NK-92 (cell line): ENCODE results near the gene DGKD.

Experiments used
- DNase-seq: peaks from one replicate; lab custom pipeline; 2025; ENCODE audit not compliant: unreplicated experiment; lab: John Stamatoyannopoulos, UW

Gene DGKD

DNA sequence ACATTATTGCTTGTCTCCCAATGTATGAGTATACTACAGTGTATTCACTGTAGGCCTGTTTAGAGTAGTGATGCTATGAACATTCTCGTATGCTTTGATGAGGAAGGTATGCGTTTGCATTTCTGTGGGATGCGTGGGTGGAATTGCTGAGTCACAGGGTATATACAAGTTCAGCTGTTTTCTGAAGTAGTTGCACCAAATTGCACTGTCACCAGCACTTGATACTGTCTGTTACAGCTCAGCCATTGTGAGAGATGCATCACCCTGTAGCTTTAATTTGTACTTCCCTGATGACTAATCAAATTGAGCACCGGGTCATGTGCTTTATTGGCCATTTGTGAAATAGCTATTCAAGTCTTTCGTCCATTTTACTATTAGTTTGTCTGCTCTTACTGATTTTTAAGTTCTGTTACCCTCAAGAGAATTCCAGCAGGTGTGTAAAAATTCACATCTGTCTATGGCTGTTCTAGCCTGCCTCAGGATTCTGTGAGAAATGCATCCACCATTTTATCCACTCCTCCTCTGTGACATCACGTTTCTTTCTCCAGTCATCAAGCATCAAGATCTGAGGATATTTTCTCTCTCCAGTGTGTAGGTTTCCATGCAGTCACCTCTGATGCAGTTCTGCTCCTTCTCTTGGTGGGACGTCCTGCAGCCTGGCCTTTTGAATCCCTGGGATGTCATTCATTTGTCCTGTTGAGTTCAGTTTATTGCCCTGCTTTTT, 72.5 kb downstream of the DGKD start:
- no peak for DNase-seq

DNA sequence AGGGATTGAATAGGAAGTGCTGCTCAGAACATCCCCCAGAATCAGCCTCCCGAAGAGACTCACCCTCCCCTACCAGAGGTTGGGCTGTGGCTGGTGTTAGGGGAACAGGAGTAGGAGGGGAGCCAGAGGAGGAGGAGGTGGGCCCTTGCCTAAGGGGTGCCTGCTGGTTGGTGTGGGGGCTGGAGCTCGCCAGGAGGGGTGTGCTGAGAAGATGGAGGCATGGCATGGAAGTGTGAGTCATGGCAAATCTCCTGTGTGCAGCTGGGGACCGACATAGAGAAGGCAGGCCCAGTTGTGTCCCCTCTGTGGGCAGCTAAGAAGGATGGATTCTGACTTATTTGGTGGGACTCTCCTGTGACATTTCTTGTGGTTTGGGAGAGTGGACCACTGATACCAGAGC, 73.7 kb downstream of the DGKD start:
- DNase-seq: no peak

GRCh38 chr2:233428438-233428837, 74.1 kb downstream of the DGKD start:
- no peak for DNase-seq

DNA sequence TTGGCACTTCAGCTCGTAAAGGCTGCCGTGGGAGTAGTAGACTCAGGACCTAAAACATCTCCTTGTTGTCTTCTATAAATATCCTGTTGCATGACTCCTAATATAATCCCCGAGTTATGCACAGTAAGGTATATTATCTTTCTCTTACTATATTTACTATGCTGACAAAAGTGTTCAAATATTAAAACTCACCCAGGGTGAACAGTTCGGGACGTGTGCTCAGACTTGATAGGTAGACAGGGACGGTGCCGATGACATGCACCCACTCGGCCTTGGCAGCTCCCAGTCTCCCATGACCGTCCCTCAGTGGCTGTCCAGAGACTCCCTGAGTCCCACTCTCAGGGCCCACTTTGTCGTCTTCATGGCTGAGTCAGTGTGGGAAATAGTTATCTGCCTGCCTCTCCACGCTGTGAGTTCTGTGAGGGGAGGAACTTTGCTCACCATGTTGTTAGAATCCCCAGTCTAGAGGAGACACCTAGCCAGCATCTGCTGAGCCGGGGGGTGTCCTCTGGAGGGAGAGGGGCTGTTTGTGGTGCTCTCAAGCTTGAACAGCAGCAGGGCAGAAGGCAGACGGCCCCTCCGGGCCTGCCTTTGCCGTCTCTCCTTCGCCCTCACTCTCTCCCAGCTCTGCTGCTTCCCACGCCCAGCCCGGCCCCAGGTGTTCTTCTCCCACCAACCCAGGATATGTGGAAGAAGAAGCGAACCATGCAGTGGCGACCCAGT, 75.0 kb downstream of the DGKD start:
- DNase-seq: no peak

- no peak for DNase-seq
These were observed 75.8 kb downstream of the DGKD start for GRCh38 chr2:233430081-233430480.

GRCh38 chr2:233430651-233431050, 76.4 kb downstream of the DGKD start:
- DNase-seq: no peak

GRCh38 chr2:233433029-233433428, 78.7 kb downstream of the DGKD start:
- DNase-seq: no peak

DNA sequence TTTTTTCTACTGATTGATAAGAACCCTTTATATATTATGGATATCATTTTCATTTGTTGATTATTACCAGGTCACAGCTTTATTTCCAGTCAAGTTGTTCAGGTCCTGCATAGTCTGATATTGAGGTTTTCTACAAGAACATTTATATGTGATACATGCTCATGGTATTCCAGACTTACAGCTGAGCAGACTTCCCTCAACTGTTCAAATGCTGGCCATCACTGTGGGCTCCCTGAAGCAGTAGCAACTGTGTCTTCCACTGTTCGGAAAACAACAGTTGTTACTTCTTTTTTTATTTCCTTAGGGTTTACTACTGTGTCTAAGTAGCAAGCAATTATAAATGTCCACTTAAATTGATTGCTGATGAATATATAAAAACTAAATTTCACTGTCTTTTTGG, 79.5 kb downstream of the DGKD start:
- DNase-seq: no peak

GRCh38 chr2:233434666-233435330, 80.5 kb downstream of the DGKD start:
- no peak for DNase-seq

- DNase-seq: no peak
These were observed 81.3 kb downstream of the DGKD start for GRCh38 chr2:233435436-233436190.

- DNase-seq: no peak
These were observed 81.9 kb downstream of the DGKD start for GRCh38 chr2:233436191-233436581.

- no peak for DNase-seq
These were observed 82.6 kb downstream of the DGKD start for GRCh38 chr2:233436691-233437438.

- DNase-seq: no peak
These were observed 83.2 kb downstream of the DGKD start for GRCh38 chr2:233437439-233437955.

GRCh38 chr2:233438573-233439147, 84.4 kb downstream of the DGKD start:
- DNase-seq: no peak

DNA sequence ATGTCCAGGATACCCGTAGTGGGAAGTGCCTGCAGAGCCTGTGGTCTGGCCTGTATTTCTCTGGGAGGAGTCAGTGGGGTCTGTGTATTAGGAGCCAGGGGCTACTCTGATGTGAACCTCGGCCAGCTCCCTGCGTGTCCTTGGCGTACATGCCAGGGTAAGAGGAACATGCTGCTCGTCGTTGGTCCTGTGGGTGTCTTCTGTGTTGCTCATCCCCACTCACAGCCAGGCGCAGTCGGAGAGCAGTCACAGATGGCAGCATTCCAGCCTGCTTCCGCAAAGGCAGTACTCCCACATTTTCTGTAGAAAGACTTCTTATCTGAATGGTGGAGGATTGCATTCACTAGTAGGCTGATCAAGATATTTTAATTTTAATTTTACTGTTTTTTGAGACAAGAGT, 84.9 kb downstream of the DGKD start:
- DNase-seq: no peak

DNA sequence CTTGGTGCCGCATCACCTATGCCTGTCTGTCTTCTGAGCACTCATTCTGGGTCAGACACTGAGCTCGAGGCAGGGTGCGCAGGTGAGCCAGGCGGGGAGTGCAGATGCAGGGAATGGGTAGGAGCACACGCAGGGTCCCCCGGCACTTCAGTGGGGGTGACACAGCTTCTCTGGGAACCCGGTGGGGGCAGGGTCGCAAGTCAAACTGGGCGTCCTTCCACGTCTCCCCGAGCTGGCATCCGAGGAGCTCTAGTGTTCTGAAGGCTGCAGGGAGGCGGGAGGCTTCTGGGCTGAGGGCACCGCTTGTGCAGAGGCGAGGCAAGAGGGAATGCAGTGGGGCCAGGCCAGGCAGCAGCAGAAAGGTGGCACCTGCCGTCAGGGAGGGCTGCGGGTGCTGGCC, 86.0 kb downstream of the DGKD start:
- DNase-seq: no peak

DNA sequence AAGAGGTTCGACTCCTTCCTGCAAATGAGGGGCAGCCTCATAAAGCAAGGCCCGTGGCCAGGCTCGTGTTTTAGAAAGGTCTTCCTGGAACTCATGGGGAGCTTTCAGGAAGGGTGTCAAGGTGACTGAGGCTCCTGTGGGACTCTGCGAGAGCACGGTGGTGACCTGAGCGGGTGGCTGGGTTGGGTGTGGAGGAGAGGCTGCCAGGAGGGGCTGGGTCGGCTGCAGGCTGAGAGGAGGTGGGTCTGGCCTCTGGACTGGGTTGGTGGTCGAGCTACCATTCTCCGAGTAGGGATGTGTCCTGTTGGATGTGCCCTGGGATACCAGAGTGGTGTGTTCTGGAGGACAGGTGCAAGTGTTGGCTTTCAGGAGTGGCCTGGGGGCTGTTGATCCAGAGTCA, 86.4 kb downstream of the DGKD start:
- DNase-seq: no peak

- DNase-seq: no peak
These were observed 87.1 kb downstream of the DGKD start for GRCh38 chr2:233441161-233442027.

DNA sequence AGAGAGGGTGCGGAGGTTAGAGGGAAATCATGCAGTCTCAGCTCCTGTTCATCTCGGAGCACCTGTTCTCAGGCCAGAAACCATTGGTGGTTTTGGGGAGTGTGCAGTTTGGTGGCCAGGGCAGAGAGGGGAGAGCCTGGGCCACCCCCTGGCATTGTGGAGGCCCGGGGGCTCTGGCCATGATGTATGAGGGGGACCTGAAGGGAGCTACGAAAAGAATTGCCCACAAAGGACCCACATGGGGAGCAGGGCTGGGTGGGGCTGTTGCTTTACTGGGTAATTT, 87.7 kb downstream of the DGKD start:
- DNase-seq: no peak
